ENCODE results near the gene FOXP1.

The FOXP1 gene

DNA sequence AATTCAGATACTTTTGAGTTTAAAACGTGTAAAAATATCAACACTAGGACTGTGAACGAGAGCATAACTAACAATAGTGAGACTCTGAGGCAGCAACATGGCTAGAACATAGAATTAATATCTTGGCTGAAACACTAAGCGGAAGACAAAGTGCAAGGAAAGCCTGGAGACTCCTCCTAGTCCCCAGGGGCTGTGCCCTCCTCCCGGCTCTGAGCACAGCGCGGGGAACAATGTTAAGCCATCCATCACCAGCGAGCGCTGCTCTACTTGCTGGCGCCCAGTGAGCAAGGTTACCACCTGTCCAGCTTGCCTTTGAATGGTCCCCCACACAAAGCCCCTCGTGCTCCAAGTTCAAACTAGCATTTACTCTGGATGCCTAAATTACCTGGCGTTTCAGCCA lies 436.9 kb downstream of the FOXP1 start:
- no peaks in the 10 kb centered on the region for H3K36me3 ChIP-seq (ENCODE audit: insufficient read depth, low read length)
- no peak overlapping the region for H3K9ac ChIP-seq (ENCODE audit: low read depth, low read length)
- peaks cover 27% of the 10 kb centered on the region for H3K4me1 ChIP-seq (ENCODE audit: insufficient read depth, low read length)
- H3K9me3 ChIP-seq (ENCODE audit: control insufficient read depth, insufficient read depth, low read length) = no peaks in the 10 kb centered on the region

DNA sequence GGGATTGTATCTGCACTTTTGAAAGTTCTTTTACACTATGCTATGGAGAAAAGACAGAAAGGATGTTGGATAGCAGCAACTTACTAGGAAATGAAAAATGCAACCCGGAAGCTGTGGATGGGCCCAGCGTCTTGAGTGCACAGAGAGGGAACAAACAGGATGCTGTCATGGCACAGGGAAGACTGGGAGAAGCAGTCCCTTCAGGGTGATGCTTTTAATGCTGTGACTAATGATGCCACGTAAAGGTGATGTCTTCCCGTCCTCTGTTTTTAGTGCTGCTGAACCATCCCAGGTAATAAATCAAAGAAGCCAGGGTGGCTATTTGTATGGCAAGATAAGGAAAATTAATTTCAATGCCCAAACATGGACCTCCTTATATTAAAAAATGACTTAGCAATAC lies 437.6 kb downstream of the FOXP1 start:
- H3K36me3 ChIP-seq (ENCODE audit: insufficient read depth, low read length) = no peaks in the 10 kb centered on the region
- no peaks in the 10 kb centered on the region for H3K9me3 ChIP-seq (ENCODE audit: control insufficient read depth, insufficient read depth, low read length)
- no peak overlapping the region for H3K9ac ChIP-seq (ENCODE audit: low read depth, low read length)
- peaks cover 25% of the 10 kb centered on the region for H3K4me1 ChIP-seq (ENCODE audit: insufficient read depth, low read length)

DNA sequence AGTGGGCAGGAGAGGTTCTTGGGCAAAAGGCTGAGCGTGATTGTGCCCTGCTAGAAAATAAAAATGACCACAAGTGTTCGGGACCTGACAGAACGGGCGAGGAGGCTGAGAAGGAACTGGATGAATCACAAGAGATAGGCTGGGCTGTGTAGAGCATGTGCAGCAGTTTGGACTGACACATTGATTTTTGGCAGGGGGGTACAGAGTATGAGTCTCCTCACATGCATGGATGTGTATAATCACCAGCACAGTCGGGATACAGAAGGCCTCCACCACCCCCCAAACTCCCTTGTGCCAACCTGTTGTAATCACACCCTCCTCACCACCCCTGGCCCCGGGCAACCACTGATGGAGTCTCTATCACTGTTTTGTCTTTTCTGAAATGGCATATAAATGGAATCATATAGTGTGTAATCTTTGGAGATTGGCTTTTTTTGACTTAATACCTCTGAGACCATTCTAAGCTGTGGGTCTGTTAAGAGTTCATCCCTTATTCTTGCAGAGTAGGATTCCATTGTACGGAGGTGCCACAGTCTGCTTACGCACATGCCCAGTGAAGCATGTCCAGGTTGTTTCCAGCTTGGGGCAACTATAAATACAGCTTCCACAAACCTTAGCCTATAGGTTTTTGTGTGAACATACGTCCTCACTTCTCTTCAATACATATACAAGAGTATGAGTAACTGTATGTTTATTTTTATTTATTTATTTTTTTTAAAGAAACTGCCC lies 438.8 kb downstream of the FOXP1 start:
- no peaks in the 10 kb centered on the region for H3K36me3 ChIP-seq (ENCODE audit: insufficient read depth, low read length)
- H3K9ac ChIP-seq (ENCODE audit: low read depth, low read length) = no peak overlapping the region
- peaks cover 17% of the 10 kb centered on the region for H3K4me1 ChIP-seq (ENCODE audit: insufficient read depth, low read length)
- no peaks in the 10 kb centered on the region for H3K9me3 ChIP-seq (ENCODE audit: control insufficient read depth, insufficient read depth, low read length)

DNA sequence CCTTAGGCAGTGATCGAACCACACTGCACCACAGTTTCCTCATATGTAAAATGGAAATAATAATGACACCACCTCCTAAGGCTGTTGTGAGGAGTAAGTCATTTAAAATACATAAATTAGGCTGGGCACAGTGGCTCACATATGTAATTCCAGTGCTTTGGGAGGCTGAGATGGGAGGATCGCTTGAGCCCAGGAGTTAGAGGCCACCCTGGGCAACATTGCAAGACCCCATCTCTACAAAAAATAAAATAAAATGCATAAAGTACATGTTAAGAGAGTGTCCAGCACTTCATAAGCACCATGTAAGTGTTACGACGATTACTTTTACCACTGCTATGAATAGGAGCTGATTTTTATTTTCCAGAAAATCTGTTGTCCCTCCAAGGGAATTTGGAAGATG lies 440.0 kb downstream of the FOXP1 start:
- Histone ChIP-seq H3K9me3 (ENCODE audit: control insufficient read depth, insufficient read depth, low read length) (no peaks in the 10 kb centered on the region), H3K36me3 (ENCODE audit: insufficient read depth, low read length) (no peaks in the 10 kb centered on the region)

DNA sequence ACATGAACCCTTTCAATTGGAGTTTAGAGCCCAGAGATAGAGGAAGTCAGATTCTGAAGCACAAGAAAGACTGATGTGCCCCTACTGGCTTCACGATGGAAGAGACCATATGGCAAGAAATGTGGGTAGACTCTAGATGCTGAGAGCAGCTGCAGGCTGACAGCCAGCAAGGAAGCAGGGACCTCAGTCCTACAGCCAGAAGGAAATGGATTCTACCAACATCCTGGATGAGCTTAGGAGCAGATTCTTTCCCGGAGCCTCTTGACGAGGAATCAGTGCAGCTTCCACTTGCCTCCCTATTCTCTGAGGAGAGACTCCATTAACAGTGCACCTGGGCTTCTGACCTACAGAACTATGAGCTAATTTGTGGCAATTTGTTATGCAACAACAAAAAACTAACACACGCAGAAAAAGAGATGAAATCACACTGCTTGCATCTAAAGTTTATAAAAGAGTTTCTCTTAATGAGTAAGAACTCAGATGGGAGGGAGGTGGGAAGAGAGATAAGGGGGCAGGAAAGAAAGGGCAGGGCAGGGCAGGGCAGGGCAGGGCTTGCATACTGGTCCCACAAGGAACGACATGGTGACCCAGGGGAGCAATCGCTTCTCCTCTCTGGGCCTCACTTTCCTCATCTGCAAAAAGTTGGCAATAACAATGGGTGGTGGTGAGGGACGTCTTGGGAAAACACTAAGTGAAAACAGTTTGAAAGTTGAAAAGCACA lies 440.9 kb downstream of the FOXP1 start:
- Histone ChIP-seq H3K9ac (ENCODE audit: low read depth, low read length) (no peak overlapping the region), H3K36me3 (ENCODE audit: insufficient read depth, low read length) (no peaks in the 10 kb centered on the region), H3K9me3 (ENCODE audit: control insufficient read depth, insufficient read depth, low read length) (no peaks in the 10 kb centered on the region), H3K4me1 (ENCODE audit: insufficient read depth, low read length) (peaks cover 17% of the 10 kb centered on the region)

More for the DNA sequence above, 440.0 kb downstream of the FOXP1 start:
- H3K9ac ChIP-seq (ENCODE audit: low read depth, low read length) = no peak overlapping the region
- H3K4me1 ChIP-seq (ENCODE audit: insufficient read depth, low read length) = peaks cover 17% of the 10 kb centered on the region

DNA sequence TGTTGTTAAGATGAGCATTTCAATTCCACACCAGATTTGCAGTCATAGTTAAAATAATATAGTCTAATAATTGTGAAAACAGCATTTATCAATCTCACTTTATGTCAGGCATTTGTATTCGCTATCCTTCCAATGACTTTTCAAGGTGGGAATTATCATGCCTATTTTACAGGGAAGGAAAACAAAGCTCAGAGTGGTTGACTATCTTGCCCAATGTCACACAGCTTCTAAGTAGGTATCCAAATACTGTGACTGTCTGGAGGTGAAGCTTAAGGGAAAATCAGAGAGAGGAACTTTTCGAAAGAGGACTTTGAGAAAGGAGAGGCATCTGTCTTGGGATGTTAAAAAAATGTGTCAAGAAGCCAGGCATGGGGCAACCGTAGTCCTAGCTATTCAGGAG lies 443.1 kb downstream of the FOXP1 start:
- no peaks in the 10 kb centered on the region for H3K36me3 ChIP-seq (ENCODE audit: insufficient read depth, low read length)
- H3K4me1 ChIP-seq (ENCODE audit: insufficient read depth, low read length) = peaks cover 30% of the 10 kb centered on the region
- H3K9me3 ChIP-seq (ENCODE audit: control insufficient read depth, insufficient read depth, low read length) = no peaks in the 10 kb centered on the region
- H3K9ac ChIP-seq (ENCODE audit: low read depth, low read length) = no peak overlapping the region

DNA sequence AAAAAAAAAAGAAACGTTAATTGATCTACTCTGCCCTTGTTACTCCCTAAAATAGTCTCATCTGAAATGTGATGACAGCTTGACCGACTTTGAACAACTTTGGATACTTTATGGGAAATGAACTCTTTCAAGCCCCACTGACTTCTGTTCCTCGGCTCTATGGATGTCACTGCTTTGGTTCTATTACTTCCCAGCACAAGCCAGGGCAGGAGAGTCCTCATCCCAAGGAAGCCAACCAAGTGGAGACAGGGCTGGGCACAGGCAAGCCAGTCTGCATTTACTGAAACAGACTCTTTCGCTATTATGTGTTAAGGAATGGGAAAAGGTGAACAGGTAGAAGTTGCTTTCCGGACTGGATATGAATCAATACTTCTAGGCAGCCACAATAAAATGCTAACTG lies 444.0 kb downstream of the FOXP1 start:
- Histone ChIP-seq H3K4me1 (ENCODE audit: insufficient read depth, low read length) (peaks cover 33% of the 10 kb centered on the region), H3K9me3 (ENCODE audit: control insufficient read depth, insufficient read depth, low read length) (no peaks in the 10 kb centered on the region), H3K36me3 (ENCODE audit: insufficient read depth, low read length) (no peaks in the 10 kb centered on the region), H3K9ac (ENCODE audit: low read depth, low read length) (no peak overlapping the region)

DNA sequence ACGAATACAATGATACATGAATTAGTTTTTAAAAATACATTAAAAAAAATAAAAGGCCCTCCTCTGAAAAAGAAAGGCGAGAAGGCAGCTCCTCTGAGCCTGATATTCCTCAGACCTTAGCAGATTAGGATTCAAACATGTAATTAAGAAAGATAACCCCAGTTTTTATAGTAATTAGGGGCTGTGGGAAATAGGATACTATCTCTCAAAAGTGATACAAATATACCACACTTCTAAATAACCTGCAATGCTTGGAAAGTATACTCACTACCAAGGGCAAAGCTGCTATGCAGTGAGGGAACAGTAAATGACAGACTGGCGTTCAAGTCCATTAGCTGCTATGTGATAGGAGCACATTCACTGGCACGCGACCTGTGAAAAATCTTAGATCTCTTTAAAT lies 445.1 kb downstream of the FOXP1 start:
- Histone ChIP-seq H3K9ac (ENCODE audit: low read depth, low read length) (no peak overlapping the region), H3K9me3 (ENCODE audit: control insufficient read depth, insufficient read depth, low read length) (no peaks in the 10 kb centered on the region), H3K4me1 (ENCODE audit: insufficient read depth, low read length) (peaks cover 36% of the 10 kb centered on the region), H3K36me3 (ENCODE audit: insufficient read depth, low read length) (no peaks in the 10 kb centered on the region)

DNA sequence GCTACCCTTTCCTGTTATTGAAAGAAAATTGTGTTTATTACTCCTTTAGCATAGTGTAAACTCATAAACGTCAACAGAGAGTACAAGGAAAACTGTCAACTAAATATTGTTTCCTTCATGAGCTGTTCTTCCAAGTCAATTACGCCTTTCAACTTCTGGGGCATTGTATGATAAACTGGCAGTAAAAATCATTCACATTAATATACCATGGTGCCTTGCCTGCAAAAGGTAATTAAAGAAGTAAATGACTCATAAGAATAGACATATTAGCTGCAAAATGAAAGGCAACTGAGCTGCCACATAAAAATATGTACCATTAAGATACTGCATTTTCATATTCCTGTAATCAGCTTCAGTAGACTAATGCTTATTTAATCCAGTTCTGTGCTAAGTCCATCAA lies 447.3 kb downstream of the FOXP1 start:
- H3K9me3 ChIP-seq (ENCODE audit: control insufficient read depth, insufficient read depth, low read length) = no peaks in the 10 kb centered on the region
- no peaks in the 10 kb centered on the region for H3K36me3 ChIP-seq (ENCODE audit: insufficient read depth, low read length)
- H3K4me1 ChIP-seq (ENCODE audit: insufficient read depth, low read length) = peaks cover 42% of the 10 kb centered on the region
- no peak overlapping the region for H3K9ac ChIP-seq (ENCODE audit: low read depth, low read length)

DNA sequence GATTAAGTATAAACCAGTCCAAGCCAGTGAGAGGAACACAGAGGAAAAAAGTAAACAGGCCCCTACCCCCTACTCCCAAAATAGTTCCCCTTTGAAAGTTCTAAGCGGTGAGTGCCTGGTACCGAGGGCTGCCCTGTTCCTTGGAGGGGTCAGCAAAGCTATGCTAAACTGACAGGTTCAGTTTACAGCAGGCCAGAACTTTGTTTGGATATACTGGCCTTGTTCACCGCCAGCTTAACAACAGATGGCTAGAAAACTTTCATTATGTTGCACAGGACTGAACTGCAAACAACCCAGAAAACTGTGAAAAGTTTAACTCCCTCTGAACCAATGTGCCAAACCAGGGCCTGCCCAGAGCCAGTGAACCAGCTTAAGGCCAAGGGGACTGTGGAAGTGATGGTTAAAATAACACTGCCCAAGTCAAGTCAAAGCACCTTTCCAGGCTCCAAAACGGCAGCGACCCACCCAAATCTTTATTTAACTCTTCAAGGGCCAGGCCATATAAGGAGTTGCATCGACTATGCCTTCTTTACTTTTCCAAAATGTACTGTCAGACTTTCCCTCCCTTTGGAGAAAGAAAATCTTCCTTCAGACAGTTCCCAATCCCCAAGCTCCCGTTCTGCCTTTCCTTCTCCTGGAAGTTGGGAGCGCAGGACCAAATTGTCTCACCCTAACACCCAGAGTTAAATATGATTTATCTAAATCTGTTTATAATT lies 448.0 kb downstream of the FOXP1 start:
- Histone ChIP-seq H3K4me1 (ENCODE audit: insufficient read depth, low read length) (peaks cover 48% of the 10 kb centered on the region), H3K36me3 (ENCODE audit: insufficient read depth, low read length) (no peaks in the 10 kb centered on the region), H3K9me3 (ENCODE audit: control insufficient read depth, insufficient read depth, low read length) (no peaks in the 10 kb centered on the region), H3K9ac (ENCODE audit: low read depth, low read length) (no peak overlapping the region)

DNA sequence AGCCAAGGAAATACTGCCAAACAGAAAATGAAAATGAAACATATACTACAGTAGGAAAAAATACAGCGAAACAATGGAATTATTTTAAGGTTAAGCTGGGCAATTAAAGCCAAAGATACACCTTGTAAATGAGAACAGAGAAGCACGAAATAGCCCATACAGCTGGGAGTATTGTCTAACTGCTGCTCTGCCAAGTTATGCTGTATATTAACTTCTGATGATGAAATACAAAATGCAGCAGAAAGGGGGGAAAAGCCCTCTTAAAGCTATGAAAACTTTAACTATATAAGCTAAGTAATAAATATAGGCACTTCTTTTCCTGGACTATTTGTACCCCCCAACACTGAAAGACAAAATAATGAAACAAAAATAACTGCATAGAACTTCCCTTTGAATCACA lies 449.0 kb downstream of the FOXP1 start:
- Histone ChIP-seq H3K4me1 (ENCODE audit: insufficient read depth, low read length) (peaks cover 53% of the 10 kb centered on the region), H3K36me3 (ENCODE audit: insufficient read depth, low read length) (no peaks in the 10 kb centered on the region), H3K9ac (ENCODE audit: low read depth, low read length) (no peak overlapping the region), H3K9me3 (ENCODE audit: control insufficient read depth, insufficient read depth, low read length) (no peaks in the 10 kb centered on the region)

DNA sequence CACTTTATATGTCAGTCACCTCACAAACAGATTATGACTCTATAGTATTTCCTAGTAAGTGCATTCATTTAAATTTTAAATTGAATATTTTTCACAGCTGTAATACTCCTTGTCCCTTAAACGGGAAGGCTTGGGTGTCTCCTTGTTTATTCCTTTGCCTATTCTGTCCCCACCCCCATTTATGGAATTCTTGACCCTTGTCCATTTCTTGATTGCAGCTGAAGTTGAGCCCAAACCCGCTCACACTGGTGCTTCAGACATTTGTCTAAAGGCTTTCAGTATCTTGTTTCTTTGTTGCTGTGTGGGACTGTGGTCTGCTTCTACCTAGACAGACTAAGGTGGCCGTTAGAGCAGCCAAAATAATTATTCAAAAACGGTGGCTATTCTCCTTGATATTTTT lies 449.7 kb downstream of the FOXP1 start:
- H3K36me3 ChIP-seq (ENCODE audit: insufficient read depth, low read length) = no peaks in the 10 kb centered on the region
- no peak overlapping the region for H3K9ac ChIP-seq (ENCODE audit: low read depth, low read length)
- H3K9me3 ChIP-seq (ENCODE audit: control insufficient read depth, insufficient read depth, low read length) = no peaks in the 10 kb centered on the region
- peaks cover 53% of the 10 kb centered on the region for H3K4me1 ChIP-seq (ENCODE audit: insufficient read depth, low read length)

DNA sequence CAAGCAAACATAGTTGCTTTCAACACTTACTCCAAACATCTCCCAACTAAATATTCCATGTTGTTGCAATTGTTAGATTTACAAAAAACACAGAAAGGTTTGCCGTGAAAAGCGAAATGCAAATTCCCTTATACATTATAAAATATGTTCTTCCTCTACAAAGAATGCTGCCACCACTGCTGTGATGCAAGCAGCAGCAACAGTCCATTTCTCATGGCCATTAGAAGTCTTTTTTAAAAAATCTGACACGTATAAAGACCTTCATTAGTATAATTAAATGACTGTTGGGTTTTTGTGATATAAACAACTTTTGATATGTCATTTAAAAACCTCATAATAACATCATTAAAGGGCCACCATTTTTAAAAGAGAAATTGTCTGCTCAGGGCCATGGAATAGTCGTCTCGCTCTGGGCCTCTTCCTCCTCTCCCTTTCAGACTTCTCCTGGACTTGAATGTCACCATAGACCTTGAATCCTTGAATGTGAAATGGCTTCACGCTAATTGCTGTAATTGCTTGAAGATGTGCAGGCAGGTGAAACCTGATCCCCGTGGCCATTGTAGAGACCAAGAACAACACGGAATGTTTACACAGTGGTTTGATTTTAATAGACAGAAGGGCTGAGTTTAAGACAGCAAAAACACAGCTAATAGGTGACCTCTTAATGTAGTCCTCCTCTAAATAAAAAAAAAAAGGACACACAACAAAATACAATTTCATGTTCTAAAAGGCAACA lies 450.4 kb downstream of the FOXP1 start:
- Histone ChIP-seq H3K4me1 (ENCODE audit: insufficient read depth, low read length) (peaks cover 59% of the 10 kb centered on the region), H3K9ac (ENCODE audit: low read depth, low read length) (no peak overlapping the region), H3K9me3 (ENCODE audit: control insufficient read depth, insufficient read depth, low read length) (no peaks in the 10 kb centered on the region), H3K36me3 (ENCODE audit: insufficient read depth, low read length) (no peaks in the 10 kb centered on the region)
